Trophoblast cell (in vitro differentiated cells and primary cell): ENCODE results near the gene CTNS.

Source experiments
- DNase-seq, 2 donors: peaks; one replicate each; pipeline ENCODE4 v3.0.0-alpha.2; 2016
- H2AFZ ChIP-seq: 2 replicates; pipeline ENCODE4 v1.6.1; 2013; ENCODE audit warnings: low read length, moderate library complexity, mild to moderate bottlenecking; ENCODE audit not compliant: insufficient read depth, poor library complexity
- H2AK5ac ChIP-seq: 2 replicates; pipeline ENCODE4 v1.6.1; 2013; ENCODE audit warnings: mild to moderate bottlenecking, low read length
- H2BK120ac ChIP-seq: 2 replicates; pipeline ENCODE4 v1.6.1; 2013; ENCODE audit warnings: low read length, mild to moderate bottlenecking, moderate library complexity; ENCODE audit not compliant: insufficient read depth, poor library complexity
- H2BK12ac ChIP-seq: 2 replicates; pipeline ENCODE4 v1.6.1; 2013; ENCODE audit warnings: mild to moderate bottlenecking, low read length, moderate library complexity
- H2BK5ac ChIP-seq: 2 replicates; pipeline ENCODE4 v1.6.1; 2013; ENCODE audit warnings: low read length, low read depth, moderate library complexity, mild to moderate bottlenecking; ENCODE audit not compliant: poor library complexity
- H3K14ac ChIP-seq: 2 replicates; pipeline ENCODE4 v1.6.1; 2013; ENCODE audit warnings: mild to moderate bottlenecking, low read length
- H3K18ac ChIP-seq: 2 replicates; pipeline ENCODE4 v1.6.1; 2013; ENCODE audit warnings: mild to moderate bottlenecking, low read length
- H3K23ac ChIP-seq: 2 replicates; pipeline ENCODE4 v1.6.1; 2013; ENCODE audit warnings: low read length
- H3K27ac ChIP-seq: 2 replicates; pipeline ENCODE4 v1.5.1; 2013; ENCODE audit warnings: low read depth, mild to moderate bottlenecking, inconsistent platforms, low read length, moderate library complexity
- H3K27me3 ChIP-seq: 2 replicates; pipeline ENCODE4 v1.6.1; 2013; ENCODE audit warnings: inconsistent platforms, mild to moderate bottlenecking, low read length, moderate library complexity; ENCODE audit not compliant: insufficient read depth
- H3K36me3 ChIP-seq, 2 experiments: 1 replicate in 1 of 2; 2 replicates in 1 of 2; pipeline ENCODE4 v1.6.1; 2013; ENCODE audit warnings: low read length in 2 of 2, mild to moderate bottlenecking in 2 of 2, moderate library complexity in 1 of 2; ENCODE audit not compliant: insufficient read depth in 2 of 2, control insufficient read depth in 1 of 2
- H3K4ac ChIP-seq: 2 replicates; pipeline ENCODE4 v1.6.1; 2013; ENCODE audit warnings: low read depth, mild to moderate bottlenecking, low read length, moderate library complexity
- H3K4me1 ChIP-seq, 2 experiments: 1 replicate in 1 of 2; 2 replicates in 1 of 2; pipeline ENCODE4 v1.6.1; 2013; ENCODE audit warnings: low read length in 2 of 2, mild to moderate bottlenecking in 2 of 2, moderate library complexity in 1 of 2; ENCODE audit not compliant: insufficient read depth in 2 of 2, control insufficient read depth in 1 of 2
- H3K4me2 ChIP-seq: 2 replicates; pipeline ENCODE4 v1.6.1; 2013; ENCODE audit warnings: inconsistent platforms, mild to moderate bottlenecking, low read length, moderate library complexity
- H3K4me3 ChIP-seq: 2 replicates; pipeline ENCODE4 v1.5.1; 2013; ENCODE audit warnings: mild to moderate bottlenecking, low read depth, low read length, inconsistent platforms
- H3K79me1 ChIP-seq: one replicate; pipeline ENCODE4 v1.6.1; 2013; ENCODE audit warnings: low read length
- H3K79me2 ChIP-seq: 2 replicates; pipeline ENCODE4 v1.6.1; 2013; ENCODE audit warnings: low read length, mild to moderate bottlenecking; ENCODE audit not compliant: control insufficient read depth, insufficient read depth, poor library complexity
- H3K9ac ChIP-seq: 2 replicates; pipeline ENCODE4 v1.6.1; 2013; ENCODE audit warnings: mild to moderate bottlenecking, low read length
- H3K9me3 ChIP-seq: 2 replicates; pipeline ENCODE4 v1.6.1; 2013; ENCODE audit warnings: low read depth, mild to moderate bottlenecking, control low read depth, inconsistent platforms, low read length; ENCODE audit not compliant: insufficient read depth
- H4K12ac ChIP-seq: 2 replicates; pipeline ENCODE4 v1.6.1; 2013; ENCODE audit warnings: low read depth, mild to moderate bottlenecking, low read length, moderate library complexity
- H4K8ac ChIP-seq: 2 replicates; pipeline ENCODE4 v1.6.1; 2013; ENCODE audit warnings: low read depth, mild to moderate bottlenecking, low read length, moderate library complexity
- H4K91ac ChIP-seq: one replicate; pipeline ENCODE4 v1.6.1; 2013; ENCODE audit warnings: low read depth, mild to moderate bottlenecking, low read length, moderate library complexity
- WGBS: extraction: QIAGEN DNeasy Blood & Tissue Kit; methylation state at CpG from one replicate; pipeline ENCODE4 v1.1.7; 2013; ENCODE audit warnings: missing lambda C conversion rate; ENCODE audit not compliant: insufficient read length, insufficient coverage; ENCODE audit errors: extremely low coverage; 5-methylcytosine and 5-hydroxymethylcytosine counted together

Gene CTNS

DNA sequence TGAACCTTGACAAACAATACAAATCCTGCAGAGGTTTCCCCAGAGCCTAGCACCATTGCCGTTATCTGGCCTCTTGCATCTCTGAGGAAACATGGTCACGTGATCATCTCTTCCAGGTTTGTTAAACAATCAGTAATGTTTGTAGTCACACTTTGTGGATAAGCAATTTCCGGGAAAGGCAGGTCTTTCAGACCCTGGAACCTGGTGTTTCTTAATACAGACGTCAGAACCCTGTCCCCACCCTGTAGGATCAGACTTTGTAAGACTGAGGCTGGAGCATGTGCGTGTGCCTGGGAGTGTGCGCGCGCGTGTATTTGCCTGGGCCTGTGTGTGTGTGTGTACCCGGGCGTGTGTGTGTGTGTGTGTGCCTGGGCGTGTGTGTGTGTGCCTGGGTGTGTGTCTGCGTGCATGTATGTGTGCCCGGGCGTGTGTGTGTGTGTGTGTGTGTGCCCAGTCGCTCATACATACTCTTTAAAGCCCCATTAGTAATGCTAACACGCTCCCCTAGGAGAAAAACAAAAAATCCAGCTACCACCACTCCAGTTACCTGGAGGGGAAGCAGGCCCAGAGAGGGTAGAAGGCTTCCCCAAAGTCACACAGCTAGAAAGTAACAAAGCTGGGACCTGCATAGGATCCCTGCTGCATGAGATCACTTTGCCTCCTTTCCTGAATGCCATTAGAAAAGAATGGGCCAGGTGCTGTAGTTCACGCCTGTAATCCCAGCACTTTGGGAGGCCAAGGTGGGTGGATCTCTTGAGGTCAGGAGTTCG is 5.3 kb downstream of the CTNS start:
- Histone ChIP-seq H2AK5ac (no peak overlapping the region), H3K23ac (no peak overlapping the region), H2BK120ac (no peak overlapping the region), H3K4me1 (peaks cover 0 to 4% of the 10 kb centered on the region in 2 experiments), H3K36me3 (peaks cover 22 to 25% of the 10 kb centered on the region in 2 experiments), H3K79me2 (peaks cover 1% of the 10 kb centered on the region), H4K91ac (no peak overlapping the region), H3K4me3 (no peak overlapping the region), H2AFZ (no peak overlapping the region), H2BK5ac (no peak overlapping the region), H3K18ac (no peak overlapping the region), H4K8ac (no peak overlapping the region), H3K14ac (no peak overlapping the region), H3K27me3 (no peaks in the 10 kb centered on the region), H4K12ac (no peak overlapping the region), H3K4ac (no peak overlapping the region), H3K27ac (no peak overlapping the region), H3K9me3 (no peaks in the 10 kb centered on the region), H3K4me2 (no peak overlapping the region), H3K79me1 (no peaks in the 10 kb centered on the region), H3K9ac (no peak overlapping the region), H2BK12ac (no peak overlapping the region)
- WGBS, result no CpG with 5 or more reads among the region's 19 CpGs
- DNase-seq, result peak in 1 of 2 donors; percentile 41

DNA sequence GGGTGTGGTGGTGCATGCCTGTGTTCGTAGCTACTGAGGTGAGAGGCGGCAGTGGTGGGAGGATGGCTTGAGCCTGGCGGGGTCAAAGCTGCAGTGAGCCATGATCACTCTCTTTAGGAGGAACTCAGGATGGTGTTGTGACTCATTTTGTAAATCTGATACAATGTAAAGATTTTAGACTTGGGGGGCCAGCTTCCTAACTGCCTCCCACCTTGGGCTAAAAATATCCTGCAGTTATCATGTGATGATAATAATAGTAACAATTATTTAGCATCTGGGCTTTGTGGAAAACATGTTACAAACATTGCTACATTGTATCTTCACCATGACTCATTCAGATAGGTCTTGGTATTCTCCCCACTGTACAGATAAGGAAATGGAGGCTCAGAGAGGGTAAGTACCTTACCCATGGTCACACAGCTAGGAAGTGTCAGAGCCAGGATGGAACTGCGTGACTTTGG is 7.4 kb downstream of the CTNS start:
- H2AK5ac ChIP-seq, result no peak overlapping the region
- no peak overlapping the region for H3K9ac ChIP-seq
- no CpG with 5 or more reads among the region's 4 CpGs for WGBS
- no peak overlapping the region for H3K18ac ChIP-seq
- no peak overlapping the region for H3K4me3 ChIP-seq
- no peaks in the 10 kb centered on the region for H3K79me2 ChIP-seq
- H2BK12ac ChIP-seq, result no peak overlapping the region
- no peak for DNase-seq
- no peaks in the 10 kb centered on the region for H3K79me1 ChIP-seq
- H3K9me3 ChIP-seq, result no peaks in the 10 kb centered on the region
- H3K14ac ChIP-seq, result no peak overlapping the region
- H3K4me1 ChIP-seq, result no peaks in the 10 kb centered on the region
- no peak overlapping the region for H3K4ac ChIP-seq
- H2BK5ac ChIP-seq, result no peak overlapping the region
- H2AFZ ChIP-seq, result no peak overlapping the region
- H4K12ac ChIP-seq, result no peak overlapping the region
- H2BK120ac ChIP-seq, result no peak overlapping the region
- no peak overlapping the region for H4K8ac ChIP-seq
- H3K4me2 ChIP-seq, result no peak overlapping the region
- H3K27me3 ChIP-seq, result no peaks in the 10 kb centered on the region
- H3K27ac ChIP-seq, result no peak overlapping the region
- no peak overlapping the region for H4K91ac ChIP-seq
- H3K36me3 ChIP-seq, result peaks cover 25 to 26% of the 10 kb centered on the region in 2 experiments
- no peak overlapping the region for H3K23ac ChIP-seq

DNA sequence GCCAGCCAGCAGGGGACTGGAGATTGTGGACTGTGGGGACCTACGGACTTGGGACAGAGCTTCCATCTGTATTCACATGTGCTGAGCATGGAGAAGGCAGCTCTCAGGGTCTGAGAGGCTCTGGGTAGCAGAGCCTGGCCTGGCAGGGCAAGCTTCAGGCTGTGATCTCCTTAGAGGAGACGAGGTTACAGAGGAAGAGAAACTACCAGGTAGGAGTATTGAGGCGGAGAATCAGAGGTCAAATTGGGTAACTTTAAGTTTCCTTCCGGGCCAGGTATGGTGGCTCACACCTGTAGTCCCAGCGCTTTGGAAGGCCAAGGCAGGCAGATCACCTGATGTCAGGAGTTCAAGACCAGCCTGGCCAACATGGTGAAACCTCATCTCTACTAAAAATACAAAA is 8.8 kb downstream of the CTNS start:
- H4K8ac ChIP-seq, result no peak overlapping the region
- no peak overlapping the region for H2BK12ac ChIP-seq
- H2BK120ac ChIP-seq, result no peak overlapping the region
- H3K27me3 ChIP-seq, result no peaks in the 10 kb centered on the region
- no peak overlapping the region for H4K12ac ChIP-seq
- no peaks in the 10 kb centered on the region for H3K79me1 ChIP-seq
- no CpG with 5 or more reads among the region's 5 CpGs for WGBS
- no peak overlapping the region for H2AK5ac ChIP-seq
- no peak overlapping the region for H3K4me3 ChIP-seq
- no peak overlapping the region for H2BK5ac ChIP-seq
- no peak overlapping the region for H3K4ac ChIP-seq
- no peak overlapping the region for H2AFZ ChIP-seq
- H3K27ac ChIP-seq, result no peak overlapping the region
- H3K36me3 ChIP-seq, result peaks cover 21 to 26% of the 10 kb centered on the region in 2 experiments
- H3K4me1 ChIP-seq, result no peaks in the 10 kb centered on the region
- no peaks in the 10 kb centered on the region for H3K79me2 ChIP-seq
- DNase-seq, result no peak
- H3K14ac ChIP-seq, result no peak overlapping the region
- no peak overlapping the region for H3K18ac ChIP-seq
- no peak overlapping the region for H3K23ac ChIP-seq
- H3K9ac ChIP-seq, result no peak overlapping the region
- no peaks in the 10 kb centered on the region for H3K9me3 ChIP-seq
- H3K4me2 ChIP-seq, result no peak overlapping the region
- no peak overlapping the region for H4K91ac ChIP-seq

- no peak overlapping the region for H2AFZ ChIP-seq
- no peaks in the 10 kb centered on the region for H3K9me3 ChIP-seq
- no peak overlapping the region for H4K12ac ChIP-seq
- H3K79me2 ChIP-seq, result no peaks in the 10 kb centered on the region
- H4K91ac ChIP-seq, result no peak overlapping the region
- H3K4ac ChIP-seq, result no peak overlapping the region
- H3K27ac ChIP-seq, result no peak overlapping the region
- H4K8ac ChIP-seq, result no peak overlapping the region
- H3K27me3 ChIP-seq, result no peaks in the 10 kb centered on the region
- no peak overlapping the region for H3K18ac ChIP-seq
- no peak overlapping the region for H3K4me2 ChIP-seq
- H2AK5ac ChIP-seq, result no peak overlapping the region
- no CpG with 5 or more reads among the region's 12 CpGs for WGBS
- DNase-seq, result no peak
- H2BK12ac ChIP-seq, result no peak overlapping the region
- H3K23ac ChIP-seq, result no peak overlapping the region
- no peak overlapping the region for H3K4me3 ChIP-seq
- H3K9ac ChIP-seq, result no peak overlapping the region
- peaks cover 21 to 25% of the 10 kb centered on the region in 2 experiments for H3K36me3 ChIP-seq
- H2BK120ac ChIP-seq, result no peak overlapping the region
- no peak overlapping the region for H2BK5ac ChIP-seq
- no peaks in the 10 kb centered on the region for H3K79me1 ChIP-seq
- H3K14ac ChIP-seq, result no peak overlapping the region
- H3K4me1 ChIP-seq, result no peaks in the 10 kb centered on the region
Measured at GRCh38 chr17:3647251-3647650, 10.7 kb downstream of the CTNS start.
